Measurements from ENCODE around the gene CCT7.

DNA sequence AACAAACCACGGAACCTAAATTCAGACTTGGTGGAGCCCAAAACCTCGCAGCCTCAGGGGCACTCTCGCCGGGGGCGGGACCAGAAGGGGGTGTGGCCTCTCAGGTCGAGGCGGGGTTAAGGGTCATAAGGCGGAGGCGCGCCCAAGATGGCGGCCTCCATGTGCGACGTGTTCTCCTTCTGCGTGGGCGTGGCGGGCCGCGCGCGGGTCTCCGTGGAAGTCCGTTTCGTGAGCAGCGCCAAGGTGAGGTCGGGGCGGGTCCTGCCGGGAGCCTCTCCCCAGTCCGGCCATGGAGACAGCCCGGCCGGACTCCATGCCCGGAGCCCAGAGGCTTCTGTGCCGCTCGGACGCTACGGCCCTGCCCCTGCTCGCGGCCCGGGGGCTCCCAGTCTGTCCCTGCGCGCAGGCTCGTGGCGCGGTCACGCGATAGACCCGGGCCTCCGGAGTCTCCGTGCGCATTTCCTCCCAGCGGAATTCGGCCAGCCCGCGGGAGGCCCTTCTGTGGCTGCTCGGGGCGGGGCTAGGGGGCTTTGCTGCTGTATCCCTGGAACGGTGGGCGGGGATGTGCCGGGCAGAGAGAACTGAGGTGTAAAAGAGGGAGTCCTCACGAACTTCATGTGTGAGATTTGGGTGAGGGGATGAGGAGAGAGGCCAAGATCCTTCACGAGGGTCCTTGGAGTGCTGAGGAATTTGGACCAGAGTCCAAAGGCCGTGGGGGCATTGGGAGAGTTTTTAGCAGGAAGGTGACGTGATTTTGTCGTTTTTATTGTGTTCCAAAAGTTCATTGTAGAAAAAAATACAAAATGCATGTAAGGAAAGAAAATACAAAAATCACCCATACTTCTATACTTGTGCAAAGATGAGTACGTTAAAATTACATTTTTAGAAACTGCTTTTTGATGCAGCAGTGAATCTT lies 19.7 kb upstream of the CCT7 start, which contains the start of gene SMYD5:
- TF ChIP-seq POLR2A (IDR thresholded peaks at IDR 0.05), result peak in 1 of 2 donors; percentile 33
- TF ChIP-seq, protein P1, sequence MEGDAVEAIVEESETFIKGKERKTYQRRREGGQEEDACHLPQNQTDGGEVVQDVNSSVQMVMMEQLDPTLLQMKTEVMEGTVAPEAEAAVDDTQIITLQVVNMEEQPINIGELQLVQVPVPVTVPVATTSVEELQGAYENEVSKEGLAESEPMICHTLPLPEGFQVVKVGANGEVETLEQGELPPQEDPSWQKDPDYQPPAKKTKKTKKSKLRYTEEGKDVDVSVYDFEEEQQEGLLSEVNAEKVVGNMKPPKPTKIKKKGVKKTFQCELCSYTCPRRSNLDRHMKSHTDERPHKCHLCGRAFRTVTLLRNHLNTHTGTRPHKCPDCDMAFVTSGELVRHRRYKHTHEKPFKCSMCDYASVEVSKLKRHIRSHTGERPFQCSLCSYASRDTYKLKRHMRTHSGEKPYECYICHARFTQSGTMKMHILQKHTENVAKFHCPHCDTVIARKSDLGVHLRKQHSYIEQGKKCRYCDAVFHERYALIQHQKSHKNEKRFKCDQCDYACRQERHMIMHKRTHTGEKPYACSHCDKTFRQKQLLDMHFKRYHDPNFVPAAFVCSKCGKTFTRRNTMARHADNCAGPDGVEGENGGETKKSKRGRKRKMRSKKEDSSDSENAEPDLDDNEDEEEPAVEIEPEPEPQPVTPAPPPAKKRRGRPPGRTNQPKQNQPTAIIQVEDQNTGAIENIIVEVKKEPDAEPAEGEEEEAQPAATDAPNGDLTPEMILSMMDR (IDR thresholded peaks at IDR 0.05), result no peak
